ENCODE data around the gene RAB4B.
A peak's percentile ranks its signal among the peaks of the same experiment; 100 is the strongest.
"Not testable (repeated sequence)": the region's sequence is repeated elsewhere in the genome, so short reads cannot be mapped to it uniquely, and the experiment has no call there.

RAB4B gene

GRCh38 chr19:40750874-40751537 lies 27.0 kb upstream of the RAB4B start, which contains the start of gene SNRPA:
Gene SNRPA (plus strand): TSS chr19:40751203. CDS start chr19:40751409, 206 bp downstream.
- peak; percentile 96 for DNase-seq

GRCh38 chr19:40752257-40752781 lies 25.7 kb upstream of the RAB4B start:
- DNase-seq, result no peak

GRCh38 chr19:40754611-40755247 lies 23.3 kb upstream of the RAB4B start:
- DNase-seq, result peak; percentile 38

- DNase-seq, result no peak
These were observed 22.8 kb upstream of the RAB4B start for GRCh38 chr19:40755248-40755624.

- no peak for DNase-seq
These were observed 22.3 kb upstream of the RAB4B start for GRCh38 chr19:40755791-40756190.

GRCh38 chr19:40756502-40757110 lies 21.4 kb upstream of the RAB4B start:
- no peak for DNase-seq

GRCh38 chr19:40758491-40758890 lies 19.6 kb upstream of the RAB4B start:
- no peak for DNase-seq

- no peak for DNase-seq
These were observed 18.7 kb upstream of the RAB4B start for GRCh38 chr19:40759352-40759751.

- DNase-seq, result no peak
These were observed 15.1 kb upstream of the RAB4B start for GRCh38 chr19:40762754-40763470.

- DNase-seq, result no peak
These were observed 14.5 kb upstream of the RAB4B start for GRCh38 chr19:40763526-40763925.

- no peak for DNase-seq
These were observed 14.1 kb upstream of the RAB4B start for GRCh38 chr19:40763963-40764362.

- DNase-seq, result not testable (repeated sequence)
These were observed 11.7 kb upstream of the RAB4B start for GRCh38 chr19:40766385-40766784.

- no peak for DNase-seq
These were observed 9.2 kb upstream of the RAB4B start for GRCh38 chr19:40768869-40769268.

- DNase-seq, result not testable (repeated sequence)
These were observed 6.8 kb upstream of the RAB4B start for GRCh38 chr19:40771101-40771862.

GRCh38 chr19:40774916-40775631 lies 3.0 kb upstream of the RAB4B start, which contains the start of gene MIA:
Gene MIA (plus strand): TSS chr19:40775521. CDS start chr19:40775543, 22 bp downstream.
- no peak for DNase-seq

- DNase-seq, result no peak
These were observed 2.4 kb upstream of the RAB4B start for GRCh38 chr19:40775632-40776022.

- no peak for DNase-seq
These were observed 1.7 kb upstream of the RAB4B start for GRCh38 chr19:40776364-40776763.

GRCh38 chr19:40776932-40777644 lies 959 bp upstream of the RAB4B start:
- DNase-seq, result peak; percentile 91

- DNase-seq, result no peak
These were observed 456 bp upstream of the RAB4B start for GRCh38 chr19:40777645-40777936.

- DNase-seq, result no peak
These were observed 748 bp downstream of the RAB4B start for GRCh38 chr19:40778706-40779284.

GRCh38 chr19:40780582-40780981 lies 2.5 kb downstream of the RAB4B start:
- DNase-seq, result no peak
